IPS-18a (cell line): Measurements from ENCODE around the gene PPP1R12B.
A peak's percentile ranks its signal among the peaks of the same experiment; 100 is the strongest.

Experiments
- H3K27ac ChIP-seq: one replicate; pipeline ENCODE4 v1.5.1; 2013; ENCODE audit warnings: low read length
- H3K27me3 ChIP-seq: one replicate; pipeline ENCODE4 v1.6.1; 2013; ENCODE audit warnings: mild to moderate bottlenecking, low read length; ENCODE audit not compliant: control insufficient read depth, insufficient read depth
- H3K36me3 ChIP-seq: one replicate; pipeline ENCODE4 v1.6.1; 2013; ENCODE audit warnings: low read depth, low read length; ENCODE audit not compliant: control insufficient read depth
- H3K4me1 ChIP-seq: one replicate; pipeline ENCODE4 v1.6.1; 2013; ENCODE audit warnings: low read depth, low read length; ENCODE audit not compliant: control insufficient read depth
- H3K4me3 ChIP-seq: one replicate; pipeline ENCODE4 v1.5.1; 2013; ENCODE audit warnings: low read length
- H3K9ac ChIP-seq: one replicate; pipeline ENCODE4 v1.6.1; 2013; ENCODE audit warnings: mild to moderate bottlenecking, low read length, moderate library complexity
- H3K9me3 ChIP-seq: one replicate; pipeline ENCODE4 v1.6.1; 2013; ENCODE audit warnings: low read depth, low read length; ENCODE audit not compliant: control insufficient read depth

Gene PPP1R12B

DNA sequence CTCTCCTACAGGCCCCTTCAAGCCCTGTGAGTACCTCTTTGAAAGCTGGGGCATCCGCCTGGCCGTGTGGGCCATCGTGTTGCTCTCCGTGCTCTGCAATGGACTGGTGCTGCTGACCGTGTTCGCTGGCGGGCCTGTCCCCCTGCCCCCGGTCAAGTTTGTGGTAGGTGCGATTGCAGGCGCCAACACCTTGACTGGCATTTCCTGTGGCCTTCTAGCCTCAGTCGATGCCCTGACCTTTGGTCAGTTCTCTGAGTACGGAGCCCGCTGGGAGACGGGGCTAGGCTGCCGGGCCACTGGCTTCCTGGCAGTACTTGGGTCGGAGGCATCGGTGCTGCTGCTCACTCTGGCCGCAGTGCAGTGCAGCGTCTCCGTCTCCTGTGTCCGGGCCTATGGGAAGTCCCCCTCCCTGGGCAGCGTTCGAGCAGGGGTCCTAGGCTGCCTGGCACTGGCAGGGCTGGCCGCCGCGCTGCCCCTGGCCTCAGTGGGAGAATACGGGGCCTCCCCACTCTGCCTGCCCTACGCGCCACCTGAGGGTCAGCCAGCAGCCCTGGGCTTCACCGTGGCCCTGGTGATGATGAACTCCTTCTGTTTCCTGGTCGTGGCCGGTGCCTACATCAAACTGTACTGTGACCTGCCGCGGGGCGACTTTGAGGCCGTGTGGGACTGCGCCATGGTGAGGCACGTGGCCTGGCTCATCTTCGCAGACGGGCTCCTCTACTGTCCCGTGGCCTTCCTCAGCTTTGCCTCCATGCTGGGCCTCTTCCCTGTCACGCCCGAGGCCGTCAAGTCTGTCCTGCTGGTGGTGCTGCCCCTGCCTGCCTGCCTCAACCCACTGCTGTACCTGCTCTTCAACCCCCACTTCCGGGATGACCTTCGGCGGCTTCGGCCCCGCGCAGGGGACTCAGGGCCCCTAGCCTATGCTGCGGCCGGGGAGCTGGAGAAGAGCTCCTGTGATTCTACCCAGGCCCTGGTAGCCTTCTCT, 30.3 kb upstream of the PPP1R12B start:
- no peak overlapping the region for H3K9ac ChIP-seq

DNA sequence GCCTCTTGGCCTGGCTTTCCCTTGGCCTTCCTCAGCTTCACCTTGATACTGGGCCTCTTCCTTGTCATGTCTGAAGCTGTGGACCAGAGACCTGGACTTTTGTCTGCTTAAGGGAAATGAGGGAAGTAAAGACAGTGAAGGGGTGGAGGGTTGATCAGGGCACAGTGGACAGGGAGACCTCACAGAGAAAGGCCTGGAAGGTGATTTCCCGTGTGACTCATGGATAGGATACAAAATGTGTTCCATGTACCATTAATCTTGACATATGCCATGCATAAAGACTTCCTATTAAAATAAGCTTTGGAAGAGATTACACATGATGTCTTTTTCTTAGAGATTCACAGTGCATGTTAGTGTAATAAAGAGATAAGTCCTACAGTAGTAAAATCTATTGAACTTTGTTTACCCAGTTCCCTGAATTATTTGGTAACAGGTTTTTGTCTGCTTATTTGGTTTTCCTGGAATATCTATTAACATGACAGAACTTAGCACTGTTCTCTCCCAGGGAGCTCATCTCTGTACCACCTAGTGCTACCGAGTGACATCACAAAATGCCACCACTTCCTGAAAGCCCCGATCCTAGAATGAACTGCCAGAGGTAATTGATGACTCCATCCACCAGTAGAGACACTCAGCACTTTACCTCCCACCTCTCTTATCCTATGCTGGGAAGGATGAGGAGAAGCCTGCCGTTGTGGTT, 29.0 kb upstream of the PPP1R12B start:
- Histone ChIP-seq H3K4me3 (no peak overlapping the region), H3K27me3 (no peaks in the 10 kb centered on the region), H3K36me3 (no peaks in the 10 kb centered on the region), H3K27ac (no peak overlapping the region), H3K9me3 (no peaks in the 10 kb centered on the region), H3K4me1 (no peaks in the 10 kb centered on the region), H3K9ac (no peak overlapping the region)

More for the DNA sequence above, 30.3 kb upstream of the PPP1R12B start:
- Histone ChIP-seq H3K27ac (no peak overlapping the region), H3K27me3 (no peaks in the 10 kb centered on the region), H3K9me3 (no peaks in the 10 kb centered on the region), H3K4me1 (no peaks in the 10 kb centered on the region), H3K36me3 (no peaks in the 10 kb centered on the region), H3K4me3 (no peak overlapping the region)

DNA sequence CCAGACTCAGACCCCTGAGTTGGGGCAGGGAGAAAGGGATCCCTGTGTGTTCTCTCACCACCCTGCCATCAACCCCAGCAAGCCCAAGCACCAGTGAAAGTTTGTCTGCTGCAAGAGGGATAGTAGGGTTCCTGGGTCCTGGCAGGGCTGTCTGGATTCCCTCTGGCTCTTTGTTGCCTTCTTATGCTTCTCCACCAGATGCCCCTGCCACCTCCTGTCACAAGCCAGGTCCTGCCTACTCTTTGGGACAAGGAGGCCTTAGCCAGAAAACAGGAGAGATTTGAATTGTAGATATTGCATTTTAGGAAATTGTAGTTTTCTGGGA, 28.5 kb upstream of the PPP1R12B start:
- H3K9me3 ChIP-seq = no peaks in the 10 kb centered on the region
- no peak overlapping the region for H3K4me3 ChIP-seq
- no peaks in the 10 kb centered on the region for H3K4me1 ChIP-seq
- no peaks in the 10 kb centered on the region for H3K27me3 ChIP-seq
- no peak overlapping the region for H3K27ac ChIP-seq
- H3K9ac ChIP-seq = no peak overlapping the region
- H3K36me3 ChIP-seq = no peaks in the 10 kb centered on the region

DNA sequence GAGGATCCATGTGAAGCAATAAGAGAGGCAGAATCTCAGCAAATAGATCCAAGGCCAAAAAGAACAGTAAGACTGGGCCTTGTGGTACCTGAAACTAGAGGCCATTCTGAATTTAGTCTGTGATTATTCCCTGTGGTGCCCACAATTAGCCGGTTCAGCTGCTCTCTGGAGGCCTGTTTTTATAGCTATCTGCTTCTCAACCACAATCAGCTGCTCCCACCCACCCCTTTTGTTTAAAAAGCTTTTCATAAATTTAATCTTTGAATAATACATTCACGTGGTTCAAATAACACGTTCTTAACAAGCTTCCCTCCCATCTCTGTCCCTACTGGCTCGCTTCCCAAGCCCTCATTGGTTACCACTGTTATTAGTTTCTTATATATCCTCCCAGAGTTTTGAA, 24.8 kb upstream of the PPP1R12B start:
- H3K27ac ChIP-seq = no peak overlapping the region
- no peaks in the 10 kb centered on the region for H3K4me1 ChIP-seq
- H3K9ac ChIP-seq = no peak overlapping the region
- no peak overlapping the region for H3K4me3 ChIP-seq
- no peaks in the 10 kb centered on the region for H3K36me3 ChIP-seq
- no peaks in the 10 kb centered on the region for H3K9me3 ChIP-seq
- no peaks in the 10 kb centered on the region for H3K27me3 ChIP-seq

DNA sequence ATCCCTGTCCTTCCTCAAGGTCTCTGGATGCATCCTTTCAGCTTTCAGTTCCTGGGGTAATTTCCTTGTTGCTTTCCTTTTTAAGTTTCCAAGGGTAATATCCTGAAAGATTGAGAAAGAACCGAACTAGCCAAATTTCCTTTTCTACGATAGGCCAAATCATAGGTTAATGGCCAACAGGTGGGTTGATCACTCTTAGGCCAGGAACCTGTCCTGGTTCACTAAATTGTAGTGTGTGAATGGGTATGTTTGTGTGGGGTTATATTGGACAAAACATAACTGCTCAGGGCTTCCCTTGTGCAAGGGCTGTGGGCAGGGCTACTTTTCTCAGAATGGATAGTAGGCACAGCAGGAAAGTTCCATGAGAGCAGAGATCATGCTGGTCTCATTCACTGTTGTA, 23.9 kb upstream of the PPP1R12B start:
- Histone ChIP-seq H3K9ac (no peak overlapping the region), H3K36me3 (peaks cover 4% of the 10 kb centered on the region), H3K27me3 (no peaks in the 10 kb centered on the region), H3K27ac (no peak overlapping the region), H3K9me3 (no peaks in the 10 kb centered on the region), H3K4me1 (no peaks in the 10 kb centered on the region), H3K4me3 (no peak overlapping the region)

DNA sequence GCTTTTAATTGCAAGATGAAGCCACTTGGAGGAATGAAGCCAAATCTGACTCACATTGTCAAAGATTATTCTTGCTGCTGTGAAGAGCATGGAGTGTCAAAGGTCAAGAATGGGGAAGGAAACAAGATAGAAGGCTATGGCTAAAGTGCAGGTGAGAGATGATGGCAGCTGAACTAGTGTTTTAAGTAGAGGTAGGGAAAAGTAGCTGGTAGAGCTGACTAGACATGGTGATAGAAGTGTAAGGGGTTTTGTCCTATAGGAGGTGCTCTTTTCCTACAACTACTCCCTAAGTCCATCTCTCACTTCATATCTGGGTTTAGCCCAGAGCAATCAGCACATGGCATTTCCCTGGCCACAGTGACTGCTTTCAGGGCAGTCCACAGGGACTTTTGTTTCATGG, 18.6 kb upstream of the PPP1R12B start:
- Histone ChIP-seq H3K4me3 (no peak overlapping the region), H3K27ac (no peak overlapping the region), H3K9me3 (no peaks in the 10 kb centered on the region), H3K27me3 (no peaks in the 10 kb centered on the region), H3K4me1 (no peaks in the 10 kb centered on the region), H3K36me3 (peaks cover 49% of the 10 kb centered on the region), H3K9ac (no peak overlapping the region)

DNA sequence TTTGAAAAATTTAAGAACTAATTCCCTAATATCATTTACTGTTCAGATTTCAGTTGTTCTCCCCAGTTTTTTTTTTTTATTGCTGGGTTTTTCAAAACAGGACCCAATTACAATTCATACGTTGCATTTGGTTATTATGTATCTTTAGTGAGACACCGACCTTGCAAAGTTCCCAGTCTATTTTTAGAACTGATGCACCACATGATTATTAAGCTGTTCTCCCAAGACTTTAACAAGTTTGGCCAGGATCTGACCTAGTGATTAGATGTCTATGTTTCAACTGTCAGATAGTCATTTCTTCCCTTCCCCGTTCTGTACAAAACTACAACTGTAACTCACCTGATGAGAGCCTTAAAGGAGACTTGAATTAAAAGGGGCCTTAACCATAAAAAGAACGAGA, 14.6 kb upstream of the PPP1R12B start:
- Histone ChIP-seq H3K9me3 (no peaks in the 10 kb centered on the region), H3K27me3 (no peaks in the 10 kb centered on the region), H3K4me3 (no peak overlapping the region), H3K36me3 (peaks cover 62% of the 10 kb centered on the region), H3K9ac (no peak overlapping the region), H3K4me1 (no peaks in the 10 kb centered on the region), H3K27ac (no peak overlapping the region)

DNA sequence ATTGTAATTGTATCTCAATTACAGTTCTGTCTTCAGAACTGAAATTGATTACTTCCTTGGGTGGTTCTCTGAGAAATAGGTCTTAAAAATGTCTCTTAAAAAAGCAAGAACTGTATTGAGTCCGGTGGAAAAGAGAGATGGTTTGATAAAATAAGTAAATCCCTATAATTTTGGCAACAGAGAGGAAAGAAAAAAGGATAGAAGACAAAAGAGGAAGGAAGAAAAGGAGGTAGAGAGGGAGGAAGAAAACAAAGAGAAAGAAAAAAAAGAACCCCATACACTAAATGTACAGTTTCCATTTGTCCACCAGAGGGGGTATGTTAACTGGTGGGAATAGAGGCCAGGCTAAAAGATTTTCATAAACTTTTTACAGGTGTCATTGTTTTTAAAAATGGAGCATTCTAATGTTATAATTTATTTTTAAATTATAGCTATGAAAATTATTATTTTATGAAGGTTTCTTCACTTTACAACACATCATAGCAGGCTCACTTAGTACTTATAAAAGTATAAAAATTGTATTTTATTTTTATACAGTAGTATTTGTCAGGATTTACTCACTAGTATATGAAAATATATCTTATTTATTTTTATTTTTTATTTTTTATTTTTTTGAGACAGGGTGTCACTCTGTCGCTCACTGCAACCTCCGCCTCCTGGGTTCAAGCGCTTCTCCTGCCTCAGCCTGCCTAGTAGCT, 4.7 kb upstream of the PPP1R12B start:
- Histone ChIP-seq H3K27ac (no peak overlapping the region), H3K36me3 (no peaks in the 10 kb centered on the region), H3K9me3 (no peaks in the 10 kb centered on the region), H3K9ac (no peak overlapping the region), H3K27me3 (no peaks in the 10 kb centered on the region), H3K4me1 (peaks cover 10% of the 10 kb centered on the region), H3K4me3 (no peak overlapping the region)

DNA sequence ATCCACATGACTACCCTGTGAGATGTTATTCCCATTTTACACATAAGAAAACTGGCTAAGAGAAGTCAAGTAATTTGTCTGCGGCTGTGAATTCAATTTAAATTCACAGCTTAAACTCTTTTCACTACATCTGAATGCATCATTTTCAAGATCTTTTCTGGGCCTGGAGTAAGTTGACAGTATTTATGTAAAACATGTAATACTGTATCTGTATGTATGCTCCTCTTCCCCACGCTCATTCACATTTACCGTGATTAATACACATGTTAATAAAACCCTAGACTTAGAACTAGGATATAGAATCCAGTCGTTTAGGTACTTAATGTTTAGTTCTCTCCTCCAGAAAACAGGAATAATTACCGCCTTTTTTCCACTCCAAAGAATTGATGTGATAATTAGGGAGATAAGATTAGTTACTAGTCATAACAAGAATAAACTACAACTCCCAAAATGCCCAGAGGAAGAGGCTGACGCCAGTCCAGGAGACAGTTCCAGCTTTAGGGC, 442 bp upstream of the PPP1R12B start:
- H3K36me3 ChIP-seq = no peaks in the 10 kb centered on the region
- no peak overlapping the region for H3K27ac ChIP-seq
- H3K4me3 ChIP-seq = no peak overlapping the region
- H3K4me1 ChIP-seq = peaks cover 6% of the 10 kb centered on the region
- H3K27me3 ChIP-seq = no peaks in the 10 kb centered on the region
- no peaks in the 10 kb centered on the region for H3K9me3 ChIP-seq
- H3K9ac ChIP-seq = no peak overlapping the region

DNA sequence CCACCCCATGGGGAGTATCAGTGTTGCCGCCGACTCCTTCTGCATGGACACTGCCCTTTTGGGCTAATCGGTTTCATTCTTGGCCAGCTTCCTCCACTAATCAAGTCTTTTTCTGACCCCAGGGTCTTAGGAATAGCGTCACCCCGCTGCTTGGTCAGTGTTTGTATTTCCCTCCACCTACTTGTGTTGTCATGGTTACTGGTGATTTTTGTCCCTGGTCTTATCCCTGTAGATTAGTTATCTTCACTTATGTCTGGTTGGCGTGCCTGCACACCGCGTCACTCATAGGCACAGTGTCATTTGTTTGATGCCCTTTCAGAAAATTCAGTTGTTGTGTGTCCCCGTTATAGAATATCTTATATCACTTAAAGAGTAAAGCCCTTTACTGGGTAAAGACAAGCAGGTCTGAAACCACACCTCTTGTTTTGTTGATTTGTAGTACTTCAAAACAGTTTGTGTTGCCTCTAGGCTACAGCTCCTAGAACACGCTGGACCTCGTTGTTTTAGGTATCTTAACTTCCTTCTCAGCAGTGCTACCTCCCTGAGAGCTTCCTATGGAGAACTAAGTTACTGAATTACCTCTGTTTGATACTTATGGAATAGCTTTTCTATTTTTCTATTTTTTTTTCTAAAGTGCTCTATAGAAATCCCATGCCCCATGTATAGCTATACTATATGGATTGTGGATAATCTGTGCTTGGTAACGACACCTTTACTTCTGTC, 868 bp downstream of the PPP1R12B start:
- H3K9ac ChIP-seq = peak overlapping the region; percentile 90
- H3K4me3 ChIP-seq = peak overlapping the region; percentile 98
- peaks cover 6% of the 10 kb centered on the region for H3K4me1 ChIP-seq
- H3K36me3 ChIP-seq = no peaks in the 10 kb centered on the region
- H3K27me3 ChIP-seq = no peaks in the 10 kb centered on the region
- H3K27ac ChIP-seq = peak overlapping the region; percentile 68
- H3K9me3 ChIP-seq = no peaks in the 10 kb centered on the region

DNA sequence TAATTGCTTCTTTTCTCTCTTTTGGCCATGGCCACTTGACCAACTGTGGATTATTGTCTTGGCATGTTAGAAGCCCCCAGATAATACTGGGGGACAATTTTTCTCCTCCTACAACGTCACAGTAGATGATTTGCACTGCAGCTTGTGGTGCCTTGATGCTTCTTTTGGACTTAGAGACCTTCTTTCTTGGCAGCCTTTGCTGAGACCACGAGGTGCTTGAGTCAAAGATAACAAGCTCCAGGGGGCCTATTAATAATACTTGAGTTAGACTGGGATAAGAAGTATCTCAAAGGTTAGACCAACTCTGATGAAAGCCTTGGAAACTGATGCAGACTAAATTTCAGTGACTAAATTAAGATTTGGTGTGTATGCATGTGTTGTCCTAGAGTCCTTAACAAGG, 3.2 kb downstream of the PPP1R12B start:
- Histone ChIP-seq H3K27me3 (no peaks in the 10 kb centered on the region), H3K9ac (no peak overlapping the region), H3K27ac (no peak overlapping the region), H3K9me3 (no peaks in the 10 kb centered on the region), H3K4me3 (no peak overlapping the region), H3K4me1 (peaks cover 6% of the 10 kb centered on the region), H3K36me3 (no peaks in the 10 kb centered on the region)
